Panc1 (cell line): Measurements from ENCODE around the gene PNPO. TPM values are rescaled to one million over a fixed set of nuclear protein-coding genes. Genes with fewer than 3 reads are reported as not detected.

Experiments used
- ATAC-seq: fragments of 200-7000 bp; cut with Tn5 transposase; 2 replicates; pipeline ENCODE4 v1.9.1; 2020; ENCODE audit warnings: mild to moderate bottlenecking, moderate library complexity
- BruUV-seq: library from RNA; stranded (reverse); fragments of 400-500 nt; replicated peaks from 2 replicates; lab custom pipeline; 2021; lab: Mats Ljungman, UMichigan
- CTCF ChIA-PET: fragments of 300-600 bp; sonication (Branson Sonifier 250); formaldehyde crosslinking; loops from one replicate; lab custom pipeline; 2022; ENCODE audit warnings: antibody characterized with exemption; lab: Charles Lee
- POLR2A ChIA-PET: fragments of 300-600 bp; sonication (Branson Sonifier 250); formaldehyde crosslinking; loops from one replicate; lab custom pipeline; 2022; ENCODE audit warnings: antibody characterized with exemption; lab: Charles Lee
- DNase-seq: peaks from one replicate; pipeline ENCODE4 v3.0.0-alpha.2; 2010; ENCODE audit warnings: low read depth, low spot score
- H3K27ac ChIP-seq: 2 replicates; pipeline ENCODE4 v1.5.1; 2011; ENCODE audit warnings: mild to moderate bottlenecking, low read length, inconsistent platforms
- H3K27me3 ChIP-seq: fragments of 200-500 bp; sonication (Bioruptor generic); 2 replicates; pipeline ENCODE4 v1.6.0; 2014; ENCODE audit warnings: low read length, inconsistent platforms; ENCODE audit not compliant: control insufficient read depth, insufficient read depth
- H3K36me3 ChIP-seq: fragments of 200-500 bp; sonication (Bioruptor generic); 2 replicates; pipeline ENCODE4 v1.5.1; 2014; ENCODE audit warnings: inconsistent platforms, mild to moderate bottlenecking, low read length, moderate library complexity; ENCODE audit not compliant: control insufficient read depth, insufficient read depth
- H3K4me1 ChIP-seq: 2 replicates; pipeline ENCODE4 v1.5.1; 2011; ENCODE audit warnings: inconsistent platforms, mild to moderate bottlenecking, low read length, moderate library complexity; ENCODE audit not compliant: control insufficient read depth, insufficient read depth
- H3K4me3 ChIP-seq, 2 experiments: 2 replicates each; pipeline ENCODE4 v1.5.1; 2011 to 2012; ENCODE audit warnings: low read depth in 2 of 2, low read length in 2 of 2, mild to moderate bottlenecking in 2 of 2, inconsistent platforms in 1 of 2, moderate library complexity in 1 of 2
- H3K9me3 ChIP-seq: fragments of 200-500 bp; sonication (Bioruptor generic); 2 replicates; pipeline ENCODE4 v1.5.1; 2014; ENCODE audit warnings: low read depth, mild to moderate bottlenecking, inconsistent platforms, low read length, moderate library complexity; ENCODE audit not compliant: control insufficient read depth, insufficient read depth
- POLR2AphosphoS5 ChIP-seq: IDR thresholded peaks from 2 replicates; pipeline ENCODE4 v1.6.1; 2012; ENCODE audit warnings: mild to moderate bottlenecking, low read depth, low read length, moderate library complexity
- SIN3A ChIP-seq: IDR thresholded peaks from 2 replicates; pipeline ENCODE4 v1.6.1; 2012; ENCODE audit warnings: low read depth, mild to moderate bottlenecking, low read length, moderate library complexity, borderline replicate concordance; ENCODE audit not compliant: insufficient read depth
- TCF7L2 ChIP-seq: IDR thresholded peaks from 2 replicates; pipeline ENCODE4 v1.6.1; 2011; ENCODE audit warnings: mild to moderate bottlenecking, low read depth, low read length, inconsistent platforms
- in situ Hi-C: cut with HindIII; loops from 2 replicates; pipeline ENCODE4 v1.10.0; 2016; ENCODE audit warnings: low sequenced_read_pairs, low pct_unique_long_range_greater_than_20kb
- intact Hi-C: fragments of 100-400 bp; cut with micrococcal nuclease; formaldehyde crosslinking; loops from one replicate; pipeline ENCODE4 v1.10.0; 2022; ENCODE audit not compliant: unreplicated experiment
- total RNA-seq: library from RNA; stranded (reverse); gene quantifications from one replicate; pipeline ENCODE4 v1.2.1, GENCODE V29; 2021; ENCODE audit not compliant: unreplicated experiment
- TF ChIP-seq, protein P1 (sequence below), 2 experiments: IDR thresholded peaks; 2 replicates each; pipeline ENCODE4 v1.6.1; 2011 to 2012; ENCODE audit warnings: low read depth in 2 of 2, control low read depth in 1 of 2, low read length in 1 of 2, mild to moderate bottlenecking in 1 of 2, moderate library complexity in 1 of 2; ENCODE audit not compliant: insufficient read depth in 1 of 2
- TF ChIP-seq, protein P2 (sequence below): fragments of 450-650 bp; IDR thresholded peaks from 2 replicates; pipeline ENCODE4 v1.5.1; 2017; ENCODE audit warnings: mild to moderate bottlenecking

PNPO gene
- total RNA-seq, 1 experiment from 2014 or later = 20.1 TPM

GRCh38 chr17:47997586-47997985, 56.2 kb downstream of the PNPO start:
- ATAC-seq (no peak), DNase-seq (no peak)
- ChIA-PET CTCF (no interaction called here), POLR2A (no interaction called here)
- Histone ChIP-seq H3K27me3 (no peaks in the 10 kb centered on the region), H3K9me3 (no peaks in the 10 kb centered on the region), H3K27ac (no peak overlapping the region), H3K36me3 (no peaks in the 10 kb centered on the region), H3K4me1 (peaks cover 12% of the 10 kb centered on the region), H3K4me3 (no peak overlapping the region)
- no peak for TF ChIP-seq TCF7L2
- TF ChIP-seq, protein P1, sequence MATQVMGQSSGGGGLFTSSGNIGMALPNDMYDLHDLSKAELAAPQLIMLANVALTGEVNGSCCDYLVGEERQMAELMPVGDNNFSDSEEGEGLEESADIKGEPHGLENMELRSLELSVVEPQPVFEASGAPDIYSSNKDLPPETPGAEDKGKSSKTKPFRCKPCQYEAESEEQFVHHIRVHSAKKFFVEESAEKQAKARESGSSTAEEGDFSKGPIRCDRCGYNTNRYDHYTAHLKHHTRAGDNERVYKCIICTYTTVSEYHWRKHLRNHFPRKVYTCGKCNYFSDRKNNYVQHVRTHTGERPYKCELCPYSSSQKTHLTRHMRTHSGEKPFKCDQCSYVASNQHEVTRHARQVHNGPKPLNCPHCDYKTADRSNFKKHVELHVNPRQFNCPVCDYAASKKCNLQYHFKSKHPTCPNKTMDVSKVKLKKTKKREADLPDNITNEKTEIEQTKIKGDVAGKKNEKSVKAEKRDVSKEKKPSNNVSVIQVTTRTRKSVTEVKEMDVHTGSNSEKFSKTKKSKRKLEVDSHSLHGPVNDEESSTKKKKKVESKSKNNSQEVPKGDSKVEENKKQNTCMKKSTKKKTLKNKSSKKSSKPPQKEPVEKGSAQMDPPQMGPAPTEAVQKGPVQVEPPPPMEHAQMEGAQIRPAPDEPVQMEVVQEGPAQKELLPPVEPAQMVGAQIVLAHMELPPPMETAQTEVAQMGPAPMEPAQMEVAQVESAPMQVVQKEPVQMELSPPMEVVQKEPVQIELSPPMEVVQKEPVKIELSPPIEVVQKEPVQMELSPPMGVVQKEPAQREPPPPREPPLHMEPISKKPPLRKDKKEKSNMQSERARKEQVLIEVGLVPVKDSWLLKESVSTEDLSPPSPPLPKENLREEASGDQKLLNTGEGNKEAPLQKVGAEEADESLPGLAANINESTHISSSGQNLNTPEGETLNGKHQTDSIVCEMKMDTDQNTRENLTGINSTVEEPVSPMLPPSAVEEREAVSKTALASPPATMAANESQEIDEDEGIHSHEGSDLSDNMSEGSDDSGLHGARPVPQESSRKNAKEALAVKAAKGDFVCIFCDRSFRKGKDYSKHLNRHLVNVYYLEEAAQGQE (IDR thresholded peaks at IDR 0.05; ENCODE audit: insufficient read depth in 1 of 2, low read depth in 2 of 2, low read length in 1 of 2) = no peak
- no peak for TF ChIP-seq SIN3A
- TF ChIP-seq POLR2AphosphoS5 = no peak
- TF ChIP-seq, protein P2, sequence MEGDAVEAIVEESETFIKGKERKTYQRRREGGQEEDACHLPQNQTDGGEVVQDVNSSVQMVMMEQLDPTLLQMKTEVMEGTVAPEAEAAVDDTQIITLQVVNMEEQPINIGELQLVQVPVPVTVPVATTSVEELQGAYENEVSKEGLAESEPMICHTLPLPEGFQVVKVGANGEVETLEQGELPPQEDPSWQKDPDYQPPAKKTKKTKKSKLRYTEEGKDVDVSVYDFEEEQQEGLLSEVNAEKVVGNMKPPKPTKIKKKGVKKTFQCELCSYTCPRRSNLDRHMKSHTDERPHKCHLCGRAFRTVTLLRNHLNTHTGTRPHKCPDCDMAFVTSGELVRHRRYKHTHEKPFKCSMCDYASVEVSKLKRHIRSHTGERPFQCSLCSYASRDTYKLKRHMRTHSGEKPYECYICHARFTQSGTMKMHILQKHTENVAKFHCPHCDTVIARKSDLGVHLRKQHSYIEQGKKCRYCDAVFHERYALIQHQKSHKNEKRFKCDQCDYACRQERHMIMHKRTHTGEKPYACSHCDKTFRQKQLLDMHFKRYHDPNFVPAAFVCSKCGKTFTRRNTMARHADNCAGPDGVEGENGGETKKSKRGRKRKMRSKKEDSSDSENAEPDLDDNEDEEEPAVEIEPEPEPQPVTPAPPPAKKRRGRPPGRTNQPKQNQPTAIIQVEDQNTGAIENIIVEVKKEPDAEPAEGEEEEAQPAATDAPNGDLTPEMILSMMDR = no peak
- BruUV-seq = no TSS peak
- in situ Hi-C loops = no loop called here
- intact Hi-C loops = no loop called here

DNA sequence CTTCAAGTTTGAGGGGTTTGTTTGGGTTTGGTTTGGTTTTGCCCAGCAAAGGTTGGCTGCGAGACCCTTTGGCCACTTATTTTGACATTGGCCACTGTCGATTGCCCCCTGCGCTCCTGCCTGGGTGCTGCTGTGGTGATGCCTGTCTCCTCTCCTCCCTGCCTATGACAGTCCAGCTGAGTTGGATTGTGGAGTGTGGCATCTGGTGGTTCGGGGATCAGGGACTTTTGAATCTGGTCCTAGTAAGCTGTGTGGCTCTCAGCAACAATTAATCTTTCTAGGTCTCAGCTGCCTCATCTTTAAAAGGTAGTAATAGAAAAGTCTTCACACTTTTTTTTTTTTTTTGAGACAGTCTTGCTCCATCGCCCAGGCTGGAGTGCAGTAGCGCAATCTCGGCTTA, 56.7 kb downstream of the PNPO start:
- Histone ChIP-seq H3K4me1 (peaks cover 16% of the 10 kb centered on the region), H3K4me3 (no peak overlapping the region), H3K27me3 (no peaks in the 10 kb centered on the region), H3K27ac (no peak overlapping the region), H3K36me3 (no peaks in the 10 kb centered on the region), H3K9me3 (no peaks in the 10 kb centered on the region)
- ChIA-PET CTCF (interaction anchor here (0.7 kb wide), 1 partner anchor 27 kb away, joined by 9 read pairs; no protein-coding TSS in a partner anchor), POLR2A (no interaction called here)
- TF ChIP-seq SIN3A (no peak), POLR2AphosphoS5 (no peak), TCF7L2 (no peak)
- TF ChIP-seq, protein P1 (IDR thresholded peaks at IDR 0.05; ENCODE audit: insufficient read depth in 1 of 2, low read depth in 2 of 2, low read length in 1 of 2) = no peak
- TF ChIP-seq, protein P2 = no peak
- intact Hi-C loops (no loop called here), in situ Hi-C loops (no loop called here)
- no TSS peak for BruUV-seq
- DNase-seq (no peak), ATAC-seq (no peak)

Other genes with a start within 250 kb of the PNPO start
- gene TBKBP1, start 247.4 kb upstream of the PNPO start, total RNA-seq = 12.0 TPM
- gene TBX21, start 208.3 kb upstream of the PNPO start, total RNA-seq = 0.10 TPM
- gene OSBPL7, start 119.8 kb upstream of the PNPO start, total RNA-seq = 9.1 TPM
- gene MRPL10, start 110.0 kb upstream of the PNPO start, total RNA-seq = 41.9 TPM
- 1.9 TPM for gene LRRC46, start 109.9 kb upstream of the PNPO start, total RNA-seq
- gene SCRN2, start 100.3 kb upstream of the PNPO start, total RNA-seq = 34.9 TPM
- 4.0 TPM for gene SP6, start 90.4 kb upstream of the PNPO start, total RNA-seq
- gene SP2, start 45.3 kb upstream of the PNPO start, total RNA-seq = 25.6 TPM
- 0.18 TPM for gene PRR15L, start 16.3 kb downstream of the PNPO start, total RNA-seq
- gene CDK5RAP3, start 29.5 kb downstream of the PNPO start, total RNA-seq = 193 TPM
- gene COPZ2, start 96.2 kb downstream of the PNPO start, total RNA-seq = 5.4 TPM
- gene NFE2L1, start 106.8 kb downstream of the PNPO start, total RNA-seq = 210 TPM
- 157 TPM for gene CBX1, start 159.9 kb downstream of the PNPO start, total RNA-seq
- 28.1 TPM for gene SNX11, start 166.2 kb downstream of the PNPO start, total RNA-seq